AG04449 (cell line): Measurements from ENCODE around the gene ZC3H7A.

Source experiments
- CTCF ChIA-PET: fragments of 350-600 bp; formaldehyde crosslinking; extraction: SDS; loops from one replicate; lab custom pipeline; 2021; ENCODE audit warnings: antibody characterized with exemption; lab: Yijun Ruan, JAX
- POLR2A ChIA-PET: fragments of 400-600, 350-600 bp; formaldehyde crosslinking; extraction: SDS; loops from one replicate; lab custom pipeline; 2020; ENCODE audit warnings: antibody characterized with exemption, inconsistent platforms; lab: Yijun Ruan, JAX
- DNase-seq: peaks from one replicate; pipeline ENCODE4 v3.0.0-alpha.2; 2010; ENCODE audit warnings: low read depth, low spot score
- H3K4me3 ChIP-seq: 2 replicates; pipeline ENCODE4 v1.5.1; 2011; ENCODE audit warnings: low read depth, mild to moderate bottlenecking, control low read depth, low read length
- TF ChIP-seq, protein P1 (sequence below): IDR thresholded peaks from one replicate; pipeline ENCODE4 v1.5.1; 2011; ENCODE audit warnings: mild to moderate bottlenecking, moderate library complexity, low read length, control low read depth, inconsistent platforms; ENCODE audit not compliant: insufficient read depth; ENCODE audit errors: missing control alignments

The ZC3H7A gene

GRCh38 chr16:11727796-11728543 is 69.1 kb downstream of the ZC3H7A start:
- TF ChIP-seq, protein P1, sequence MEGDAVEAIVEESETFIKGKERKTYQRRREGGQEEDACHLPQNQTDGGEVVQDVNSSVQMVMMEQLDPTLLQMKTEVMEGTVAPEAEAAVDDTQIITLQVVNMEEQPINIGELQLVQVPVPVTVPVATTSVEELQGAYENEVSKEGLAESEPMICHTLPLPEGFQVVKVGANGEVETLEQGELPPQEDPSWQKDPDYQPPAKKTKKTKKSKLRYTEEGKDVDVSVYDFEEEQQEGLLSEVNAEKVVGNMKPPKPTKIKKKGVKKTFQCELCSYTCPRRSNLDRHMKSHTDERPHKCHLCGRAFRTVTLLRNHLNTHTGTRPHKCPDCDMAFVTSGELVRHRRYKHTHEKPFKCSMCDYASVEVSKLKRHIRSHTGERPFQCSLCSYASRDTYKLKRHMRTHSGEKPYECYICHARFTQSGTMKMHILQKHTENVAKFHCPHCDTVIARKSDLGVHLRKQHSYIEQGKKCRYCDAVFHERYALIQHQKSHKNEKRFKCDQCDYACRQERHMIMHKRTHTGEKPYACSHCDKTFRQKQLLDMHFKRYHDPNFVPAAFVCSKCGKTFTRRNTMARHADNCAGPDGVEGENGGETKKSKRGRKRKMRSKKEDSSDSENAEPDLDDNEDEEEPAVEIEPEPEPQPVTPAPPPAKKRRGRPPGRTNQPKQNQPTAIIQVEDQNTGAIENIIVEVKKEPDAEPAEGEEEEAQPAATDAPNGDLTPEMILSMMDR, result no peak
- ChIA-PET CTCF (interaction anchor here (0.6 to 0.7 kb wide), 2 partner anchors 765 to 979 kb away, joined by 3 read pairs; no protein-coding TSS in a partner anchor), POLR2A (no interaction called here)
- no peak for DNase-seq
- no peak overlapping the region for H3K4me3 ChIP-seq

DNA sequence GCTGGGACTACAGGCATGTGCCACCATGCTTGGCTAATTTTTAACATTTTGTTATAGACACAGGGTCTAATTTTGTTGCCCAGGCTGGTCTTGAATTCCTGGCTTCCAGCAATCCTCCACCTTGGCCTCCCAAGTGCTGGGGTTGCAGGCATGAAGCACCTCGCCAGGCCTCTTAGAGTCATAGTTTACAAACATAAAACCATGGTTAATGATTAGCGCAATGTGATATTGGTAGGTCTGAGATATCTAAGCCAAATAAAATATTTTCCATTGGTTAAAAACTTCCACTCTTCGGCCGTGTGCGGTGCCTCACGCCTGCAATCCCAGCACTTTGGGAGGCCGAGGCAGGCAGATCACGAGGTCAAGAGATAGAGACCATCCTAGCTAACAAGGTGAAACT is 71.0 kb downstream of the ZC3H7A start:
- DNase-seq, result no peak
- POLR2A ChIA-PET, result no interaction called here
- CTCF ChIA-PET, result interaction anchor here (1.3 to 4.8 kb wide), 4 partner anchors 9 to 71 kb away, joined by 3 to 38 read pairs (median 6); partner anchors contain the start of gene ZC3H7A
- no peak overlapping the region for H3K4me3 ChIP-seq
- TF ChIP-seq, protein P1, result no peak

DNA sequence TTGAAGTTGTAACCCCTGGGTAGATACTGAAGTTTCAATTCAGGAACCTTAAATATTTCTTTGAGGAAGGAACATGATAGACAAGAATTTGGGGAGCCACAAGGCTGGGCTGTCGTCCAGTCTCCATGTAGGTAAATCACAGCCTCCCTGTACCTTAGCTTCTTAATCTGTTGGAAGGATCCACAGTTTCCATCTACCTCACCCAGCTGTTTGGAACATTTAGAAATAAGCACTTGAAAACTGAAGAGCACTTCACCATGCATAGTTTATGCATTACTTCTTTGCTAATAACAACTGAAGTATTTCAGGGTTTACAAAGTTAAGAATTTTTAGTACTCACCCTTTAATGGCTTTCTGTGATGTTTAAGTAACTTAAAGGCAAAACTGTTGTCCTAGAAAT is 71.6 kb downstream of the ZC3H7A start:
- ChIA-PET CTCF (interaction anchor here (1.1 to 4.8 kb wide), 7 partner anchors 9 to 329 kb away, joined by 3 to 38 read pairs (median 4); partner anchors contain the start of gene ZC3H7A), POLR2A (no interaction called here)
- DNase-seq, result no peak
- no peak overlapping the region for H3K4me3 ChIP-seq
- TF ChIP-seq, protein P1, result no peak

- TF ChIP-seq, protein P1, result no peak
- no peak for DNase-seq
- CTCF ChIA-PET, result interaction anchor here (0.6 to 4.8 kb wide), 7 partner anchors 8 to 467 kb away, joined by 3 to 38 read pairs (median 3); partner anchors contain the start of gene SOCS1
- POLR2A ChIA-PET, result no interaction called here
- no peak overlapping the region for H3K4me3 ChIP-seq
Observed at GRCh38 chr16:11722468-11722808, 74.6 kb downstream of the ZC3H7A start.

GRCh38 chr16:11721781-11722467 is 75.1 kb downstream of the ZC3H7A start:
- TF ChIP-seq, protein P1, result no peak
- CTCF ChIA-PET, result interaction anchor here (1.2 to 4.8 kb wide), 4 partner anchors 8 to 189 kb away, joined by 3 to 38 read pairs (median 4); no protein-coding TSS in a partner anchor
- no peak overlapping the region for H3K4me3 ChIP-seq
- DNase-seq, result no peak
- POLR2A ChIA-PET, result no interaction called here

GRCh38 chr16:11719762-11720161 is 77.3 kb downstream of the ZC3H7A start:
- ChIA-PET CTCF (interaction anchor here (12.0 to 14.2 kb wide), 2 partner anchors 312 to 322 kb away, joined by 161 to 174 read pairs; no protein-coding TSS in a partner anchor), POLR2A (no interaction called here)
- no peak overlapping the region for H3K4me3 ChIP-seq
- no peak for DNase-seq
- TF ChIP-seq, protein P1, result no peak
